Heart right ventricle (tissue), 16 donors: ENCODE results near the gene GPR34. TPM values are rescaled to one million over a fixed set of nuclear protein-coding genes. Genes with fewer than 3 reads are reported as not detected.

ENCODE experiments used
- ATAC-seq, 8 donors: fragments of 200-7000 bp; cut with Tn5 transposase; one replicate each; pipeline ENCODE4 v1.9.1; 2020; ENCODE audit warnings: mild to moderate bottlenecking in 8 of 8, moderate library complexity in 8 of 8, moderate number of reproducible peaks in 1 of 8
- DNase-seq, 2 donors: peaks; one replicate each; pipeline ENCODE4 v3.0.0-alpha.2; 2020
- H3K27ac ChIP-seq, 10 donors: fragments of 200-600 bp; sonication (generic) in 2 of 10; one replicate each; pipeline versions ENCODE4 v1.5.0 to v1.8.0; 2020 to 2022; ENCODE audit warnings: mild to moderate bottlenecking in 3 of 10
- H3K27me3 ChIP-seq, 7 donors: fragments of 200-600 bp; one replicate each; pipeline ENCODE4 v1.8.0; 2021 to 2022; ENCODE audit warnings: mild to moderate bottlenecking in 2 of 7
- H3K36me3 ChIP-seq, 9 donors: fragments of 200-600 bp; sonication (generic) in 1 of 9; one replicate each; pipeline versions ENCODE4 v1.5.0 to v1.8.0; 2020 to 2022; ENCODE audit warnings: mild to moderate bottlenecking in 2 of 9
- H3K4me1 ChIP-seq, 9 donors: fragments of 200-600 bp; sonication (generic) in 1 of 9; one replicate each; pipeline versions ENCODE4 v1.5.0 to v1.8.0; 2020 to 2022; ENCODE audit warnings: mild to moderate bottlenecking in 4 of 9
- H3K4me3 ChIP-seq, 10 donors: fragments of 200-600 bp; sonication (generic) in 2 of 10; one replicate each; pipeline versions ENCODE4 v1.5.0 to v1.8.0; 2020 to 2022; ENCODE audit warnings: mild to moderate bottlenecking in 7 of 10, moderate library complexity in 2 of 10
- H3K9me3 ChIP-seq, 11 donors: fragments of 200-600 bp in 10 of 11; sonication (generic) in 2 of 11; one replicate each; pipeline versions ENCODE4 v1.5.0 to v1.8.0; 2013 to 2022; ENCODE audit warnings: mild to moderate bottlenecking in 2 of 11, control low read depth in 1 of 11, moderate library complexity in 1 of 11
- WGBS, 2 donors: extraction: QIAGEN DNeasy Blood & Tissue Kit; methylation state at CpG; one replicate each; pipeline ENCODE4 v1.1.7; 2013; ENCODE audit warnings: inconsistent platforms in 1 of 2; 5-methylcytosine and 5-hydroxymethylcytosine counted together
- intact Hi-C, 10 donors: fragments of 100-400 bp; cut with DNase I; formaldehyde crosslinking; loops; one replicate each; pipeline versions ENCODE4 v1.11.1 to v1.14.2; 2022
- polyA plus RNA-seq, 2 donors: library from polyadenylated mRNA; stranded (reverse); fragments of 200-250 nt; gene quantifications; one replicate each; pipeline ENCODE4 v1.2.3, GENCODE V29; 2013
- total RNA-seq, 10 donors: library from RNA; stranded (reverse); fragmentation: NEBNext Ultra II Directional in 3 of 10; extraction: Animal tissue kit (Norgen Biotek cat#: 25700) in 3 of 10; gene quantifications; one replicate each; pipeline versions ENCODE4 v1.2.1 to v1.2.4, GENCODE V29; 2021 to 2023
- TF ChIP-seq, protein P1 (sequence below), 9 donors: fragments of 200-600 bp; sonication (generic) in 2 of 9; IDR thresholded peaks; one replicate each; pipeline versions ENCODE4 v1.5.0 to v1.8.0; 2021 to 2022; ENCODE audit warnings: antibody characterized with exemption in 9 of 9, mild to moderate bottlenecking in 5 of 9, moderate library complexity in 1 of 9
- donor health status: Arrhythmogenic right ventricular cardiomyopathy.
- donor health status: ischemic (EF 13 %, LVEDD 7.1; RV severe dilation, severe dysfunction).
- donor health status: healthy with polysubstance abuse.
- donor health status: DM: no; HTN: yes; CAD: no.
- donor health status: DM: no; HTN: no; CAD: no.
- donor health status: ischemic (EF 25% LVEDD 6.9; RV normal size, moderate dysfunction).
- donor health status: ischemic (EF 25% LVEDD 5.7; RV mildly dilated, moderate dysfunction).
- donor health status: healthy.
- donor health status: DM: yes; HTN: yes; CAD: no.
- donor health status: Ischemic cardiomyopathy.
- donor health status: ischemic (EF 35%, LVEDD 5.7; RV mildly dilated, moderate dysfunction).
- donor health status: nonischemic (EF 11% LVEDD 7.7; RV severe dilation, severe dysfunction).
- donor health status: DM: yes; HTN: yes; CAD: no.
- donor health status: PGD.
- donor health status: ischemic (EF 29% LVEDD 5.4; RV normal size, mild dysfunction).
- donor health status: nonischemic (EF 23%, LVEDD 6.1; RV moderate dilation, normal function).

Gene GPR34
- total and polyA plus RNA-seq, 12 donors: 1.0 to 9.8 (median 3.2) TPM

DNA sequence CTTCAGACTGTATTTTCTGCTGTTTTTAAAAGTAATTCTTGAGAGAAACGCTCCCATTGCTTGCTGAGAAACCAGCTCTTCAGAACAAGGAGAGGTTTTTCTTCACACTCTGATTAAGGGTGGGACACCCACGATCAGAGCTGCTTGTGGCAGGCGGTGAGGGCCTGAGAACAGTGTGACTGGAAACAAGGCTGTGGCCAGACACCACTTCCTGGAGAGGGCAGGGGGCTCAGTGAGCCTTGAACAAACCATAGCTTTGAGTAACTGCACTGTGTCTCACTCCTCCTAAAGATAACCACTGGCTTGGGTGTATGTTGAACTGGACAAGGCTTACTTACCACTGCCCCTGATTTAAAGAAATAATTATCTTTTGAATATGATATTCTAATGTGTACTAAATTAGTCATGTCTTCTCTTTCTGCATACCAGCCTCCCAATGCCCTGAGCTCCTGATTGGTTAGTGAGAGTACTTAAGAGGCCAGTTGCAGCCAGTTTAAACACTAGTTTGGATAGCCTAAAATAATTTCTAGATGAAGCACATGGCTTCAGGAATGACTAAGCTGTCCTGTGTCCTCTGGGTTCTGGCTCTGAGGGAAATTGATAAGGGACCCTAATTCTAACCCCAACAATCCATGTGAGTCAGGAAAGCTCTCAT lies 31.5 kb downstream of the GPR34 start:
- Histone ChIP-seq H3K4me1 (peaks cover 0 to 24% (median 0%) of the 10 kb centered on the region in 9 donors), H3K27me3 (peaks cover 0 to 11% (median 0%) of the 10 kb centered on the region in 7 donors), H3K9me3 (peaks cover 0 to 35% (median 0%) of the 10 kb centered on the region in 11 donors), H3K36me3 (peaks cover 0 to 4% (median 0%) of the 10 kb centered on the region in 9 donors), H3K4me3 (no peak overlapping the region), H3K27ac (peak overlapping the region in 1 of 10 donors; percentile 45)
- TF ChIP-seq, protein P1, sequence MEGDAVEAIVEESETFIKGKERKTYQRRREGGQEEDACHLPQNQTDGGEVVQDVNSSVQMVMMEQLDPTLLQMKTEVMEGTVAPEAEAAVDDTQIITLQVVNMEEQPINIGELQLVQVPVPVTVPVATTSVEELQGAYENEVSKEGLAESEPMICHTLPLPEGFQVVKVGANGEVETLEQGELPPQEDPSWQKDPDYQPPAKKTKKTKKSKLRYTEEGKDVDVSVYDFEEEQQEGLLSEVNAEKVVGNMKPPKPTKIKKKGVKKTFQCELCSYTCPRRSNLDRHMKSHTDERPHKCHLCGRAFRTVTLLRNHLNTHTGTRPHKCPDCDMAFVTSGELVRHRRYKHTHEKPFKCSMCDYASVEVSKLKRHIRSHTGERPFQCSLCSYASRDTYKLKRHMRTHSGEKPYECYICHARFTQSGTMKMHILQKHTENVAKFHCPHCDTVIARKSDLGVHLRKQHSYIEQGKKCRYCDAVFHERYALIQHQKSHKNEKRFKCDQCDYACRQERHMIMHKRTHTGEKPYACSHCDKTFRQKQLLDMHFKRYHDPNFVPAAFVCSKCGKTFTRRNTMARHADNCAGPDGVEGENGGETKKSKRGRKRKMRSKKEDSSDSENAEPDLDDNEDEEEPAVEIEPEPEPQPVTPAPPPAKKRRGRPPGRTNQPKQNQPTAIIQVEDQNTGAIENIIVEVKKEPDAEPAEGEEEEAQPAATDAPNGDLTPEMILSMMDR (IDR thresholded peaks at IDR 0.05): no peak
- 88 to 91% methylated on average over 3 of the region's 3 CpGs for WGBS, 2 donors
- DNase-seq (no peak), ATAC-seq (no peak)
- intact Hi-C loops: no loop called here

DNA sequence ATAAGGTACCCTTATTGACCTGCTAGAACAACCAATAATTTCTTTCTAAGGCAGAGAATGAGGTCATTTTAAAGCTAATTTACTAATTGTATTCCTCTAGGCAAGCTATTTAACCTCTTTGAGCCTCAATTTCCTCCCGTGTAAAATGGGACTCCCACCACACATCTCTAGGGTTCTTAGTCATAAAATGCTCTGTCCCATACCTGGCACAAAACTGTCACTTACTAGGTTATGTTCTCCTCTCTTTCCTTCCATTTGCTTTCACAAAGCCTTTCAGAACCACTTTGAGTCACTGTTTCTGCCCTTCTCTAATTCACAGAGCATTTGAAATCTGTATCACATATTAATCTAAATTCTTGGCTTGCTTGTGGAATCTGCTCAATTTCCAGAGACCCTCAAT lies 32.8 kb downstream of the GPR34 start:
- Histone ChIP-seq H3K36me3 (peaks cover 0 to 4% (median 0%) of the 10 kb centered on the region in 9 donors), H3K9me3 (peaks cover 0 to 35% (median 0%) of the 10 kb centered on the region in 11 donors), H3K4me3 (no peak overlapping the region), H3K27me3 (peaks cover 0 to 17% (median 0%) of the 10 kb centered on the region in 7 donors), H3K4me1 (peaks cover 0 to 24% (median 0%) of the 10 kb centered on the region in 9 donors), H3K27ac (no peak overlapping the region)
- no peak for DNase-seq
- no peak for ATAC-seq
- TF ChIP-seq, protein P1 (IDR thresholded peaks at IDR 0.05): no peak
- WGBS, 2 donors: 90 to 100% methylated on average over 1 of the region's 1 CpG
- intact Hi-C loops: no loop called here

DNA sequence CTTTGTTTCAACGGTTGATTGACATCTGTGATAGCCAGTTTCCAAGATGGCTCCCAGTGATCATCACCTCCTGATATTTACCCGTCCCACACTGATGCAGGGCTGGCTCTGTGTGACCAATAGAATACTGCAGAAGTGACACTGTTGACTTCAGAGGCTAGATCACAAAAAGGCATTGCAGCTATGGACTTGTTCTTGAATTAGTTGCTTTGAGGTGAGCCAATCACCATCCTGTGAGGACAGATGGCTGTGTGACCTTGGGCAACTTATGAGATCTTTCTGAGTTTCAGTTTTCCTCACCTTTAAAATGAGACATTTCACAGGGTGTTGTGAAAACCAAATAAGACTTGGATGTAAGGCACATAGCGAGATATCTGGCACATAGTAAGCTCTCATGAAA lies 33.4 kb downstream of the GPR34 start:
- intact Hi-C loops: no loop called here
- WGBS, 2 donors: 93 to 94% methylated on average over 3 of the region's 3 CpGs

DNA sequence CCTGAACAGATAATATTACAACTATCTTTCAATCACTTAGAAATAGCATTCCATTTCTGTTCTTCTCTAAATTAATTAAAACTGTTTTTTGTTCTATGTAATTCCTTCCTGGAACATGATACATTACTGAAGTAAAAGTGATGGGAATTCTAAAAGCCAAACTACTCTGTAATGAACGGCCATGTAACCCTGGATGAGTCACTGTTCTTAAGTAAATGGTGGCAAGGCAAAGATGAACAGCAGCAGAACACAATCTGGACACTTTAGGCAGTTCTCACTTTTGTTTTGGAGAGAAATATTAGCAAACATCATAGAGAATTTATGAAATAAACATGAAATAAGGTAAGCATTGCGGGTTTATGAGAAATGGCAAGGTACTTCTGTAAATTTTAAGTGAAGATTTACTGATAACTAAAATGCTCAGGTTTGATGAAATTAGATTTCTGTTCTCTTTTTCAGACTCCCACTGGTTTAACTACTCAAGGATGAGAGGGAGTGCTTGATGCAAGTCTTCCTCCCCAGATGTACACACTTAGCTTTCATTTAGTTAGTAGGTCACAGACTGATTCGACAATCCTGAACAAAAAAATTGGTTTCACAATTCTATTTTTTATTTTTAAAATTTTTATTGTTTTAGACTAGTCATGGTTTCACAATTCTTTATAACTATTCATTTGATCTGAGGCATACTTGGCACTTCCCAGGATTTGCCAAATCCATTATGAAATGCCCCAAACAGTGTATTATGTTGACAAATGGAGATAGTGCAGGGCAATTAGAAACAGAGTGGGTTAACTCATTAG lies 34.2 kb downstream of the GPR34 start:
- intact Hi-C loops: no loop called here
- peaks cover 0 to 21% (median 0%) of the 10 kb centered on the region in 11 donors for H3K9me3 ChIP-seq
- DNase-seq (no peak), ATAC-seq (no peak)
- H3K4me1 ChIP-seq: peaks cover 0 to 24% (median 0%) of the 10 kb centered on the region in 9 donors
- no peak overlapping the region for H3K4me3 ChIP-seq
- H3K36me3 ChIP-seq: peaks cover 0 to 4% (median 0%) of the 10 kb centered on the region in 9 donors
- TF ChIP-seq, protein P1 (IDR thresholded peaks at IDR 0.05): no peak
- WGBS, 2 donors: 86 to 91% methylated on average over 3 of the region's 3 CpGs
- H3K27ac ChIP-seq: no peak overlapping the region
- H3K27me3 ChIP-seq: peaks cover 0 to 26% (median 0%) of the 10 kb centered on the region in 7 donors

More for the DNA sequence above, 33.4 kb downstream of the GPR34 start:
- H3K27me3 ChIP-seq: peaks cover 0 to 20% (median 0%) of the 10 kb centered on the region in 7 donors
- H3K4me3 ChIP-seq: no peak overlapping the region
- H3K9me3 ChIP-seq: peaks cover 0 to 29% (median 0%) of the 10 kb centered on the region in 11 donors
- DNase-seq (no peak), ATAC-seq (no peak)
- H3K36me3 ChIP-seq: peaks cover 0 to 4% (median 0%) of the 10 kb centered on the region in 9 donors
- no peak overlapping the region for H3K27ac ChIP-seq
- TF ChIP-seq, protein P1 (IDR thresholded peaks at IDR 0.05): no peak
- H3K4me1 ChIP-seq: peaks cover 0 to 24% (median 0%) of the 10 kb centered on the region in 9 donors
